CD1c-positive myeloid dendritic cell (primary cell): Measurements from ENCODE around the gene RRP12.

ENCODE experiments used
- DNase-seq: peaks from one replicate; pipeline ENCODE4 v3.0.0-alpha.2; 2016; ENCODE audit errors: extremely low spot score

The RRP12 gene

GRCh38 chr10:97319671-97320479 lies 81.3 kb downstream of the RRP12 start:
- DNase-seq = peak; percentile 70

GRCh38 chr10:97318772-97319651 lies 82.1 kb downstream of the RRP12 start, which contains the start of gene FRAT1:
TSS of gene FRAT1 (plus strand) at chr10:97319271. CDS start at chr10:97319454, 183 bp downstream.
- DNase-seq = peak; percentile 94

- DNase-seq = no peak
Observed at GRCh38 chr10:97314671-97315070, 86.5 kb downstream of the RRP12 start.

- DNase-seq = no peak
Observed at GRCh38 chr10:97312897-97313296, 88.2 kb downstream of the RRP12 start.

- no peak for DNase-seq
Observed at GRCh38 chr10:97311111-97311626, 90.0 kb downstream of the RRP12 start.

GRCh38 chr10:97307866-97308780 lies 93.0 kb downstream of the RRP12 start:
- DNase-seq = no peak

GRCh38 chr10:97307441-97307840 lies 93.7 kb downstream of the RRP12 start:
- DNase-seq = peak; percentile 64
